ENCODE data around the gene NUMB.

- TF ChIP-seq CTCF (IDR thresholded peaks at IDR 0.05) (no peak), EP300 (IDR thresholded peaks at IDR 0.05) (no peak)
Measured at GRCh38 chr14:73249564-73250316, 208.6 kb downstream of the NUMB start.
